Choroid plexus epithelial cell (primary cell): ENCODE results near the gene MIDN.
A peak's percentile ranks its signal among the peaks of the same experiment; 100 is the strongest.

ENCODE experiments used
- DNase-seq: peaks from one replicate; pipeline ENCODE4 v3.0.0-alpha.2; 2010; ENCODE audit warnings: low read depth
- H3K4me3 ChIP-seq: 2 replicates; pipeline ENCODE4 v1.5.1; 2011; ENCODE audit warnings: low read depth, mild to moderate bottlenecking, control low read depth, low read length, moderate library complexity
- CTCF ChIP-seq: conservative IDR thresholded peaks from 2 replicates; pipeline ENCODE4 v1.5.1; 2011; ENCODE audit warnings: low read depth, mild to moderate bottlenecking, control low read depth, inconsistent platforms, low read length, moderate library complexity

The MIDN gene

DNA sequence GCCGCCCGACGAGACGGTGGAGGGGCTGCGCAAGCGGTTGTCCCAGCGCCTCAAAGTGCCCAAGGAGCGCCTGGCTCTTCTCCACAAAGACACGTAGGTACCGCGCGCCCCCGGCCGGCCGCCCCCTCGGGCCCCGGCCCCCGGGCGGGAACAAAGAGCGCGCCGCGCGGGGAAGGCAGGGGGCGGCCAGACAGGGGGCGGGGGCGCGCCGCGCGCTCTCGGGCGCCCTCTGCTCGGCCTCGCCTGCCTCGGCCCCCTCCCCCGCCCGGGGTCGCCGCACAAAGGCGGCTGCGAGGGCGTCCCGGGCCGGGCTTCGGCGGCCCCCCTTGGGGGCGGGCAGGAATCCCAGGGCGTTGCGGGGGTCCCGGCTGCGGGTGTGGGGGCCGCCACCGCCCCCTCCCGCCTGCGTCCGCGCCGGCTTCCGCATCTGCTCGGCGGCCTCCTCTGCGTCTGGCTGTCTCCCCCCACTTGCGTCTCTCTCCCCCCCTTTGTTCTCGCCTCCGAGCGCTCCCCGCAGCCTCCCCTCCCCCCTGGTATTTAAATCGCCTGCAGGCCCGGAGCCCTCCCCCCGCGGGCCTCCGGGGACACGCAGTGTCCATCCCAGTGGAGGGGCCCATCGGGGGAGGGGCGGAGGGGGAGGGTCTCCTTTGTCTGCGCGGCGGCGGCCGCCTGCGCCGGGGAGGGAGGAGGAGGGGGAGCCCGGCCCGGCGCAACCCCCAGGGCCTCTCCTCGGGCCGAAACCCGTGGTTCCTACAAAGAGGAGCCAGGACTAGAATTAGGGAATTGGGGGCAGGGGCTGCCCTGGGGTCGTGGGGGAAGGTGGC lies 2.3 kb downstream of the MIDN start:
- H3K4me3 ChIP-seq, result peak overlapping the region; percentile 78
- no peak for TF ChIP-seq CTCF
- peak; percentile 81 for DNase-seq

DNA sequence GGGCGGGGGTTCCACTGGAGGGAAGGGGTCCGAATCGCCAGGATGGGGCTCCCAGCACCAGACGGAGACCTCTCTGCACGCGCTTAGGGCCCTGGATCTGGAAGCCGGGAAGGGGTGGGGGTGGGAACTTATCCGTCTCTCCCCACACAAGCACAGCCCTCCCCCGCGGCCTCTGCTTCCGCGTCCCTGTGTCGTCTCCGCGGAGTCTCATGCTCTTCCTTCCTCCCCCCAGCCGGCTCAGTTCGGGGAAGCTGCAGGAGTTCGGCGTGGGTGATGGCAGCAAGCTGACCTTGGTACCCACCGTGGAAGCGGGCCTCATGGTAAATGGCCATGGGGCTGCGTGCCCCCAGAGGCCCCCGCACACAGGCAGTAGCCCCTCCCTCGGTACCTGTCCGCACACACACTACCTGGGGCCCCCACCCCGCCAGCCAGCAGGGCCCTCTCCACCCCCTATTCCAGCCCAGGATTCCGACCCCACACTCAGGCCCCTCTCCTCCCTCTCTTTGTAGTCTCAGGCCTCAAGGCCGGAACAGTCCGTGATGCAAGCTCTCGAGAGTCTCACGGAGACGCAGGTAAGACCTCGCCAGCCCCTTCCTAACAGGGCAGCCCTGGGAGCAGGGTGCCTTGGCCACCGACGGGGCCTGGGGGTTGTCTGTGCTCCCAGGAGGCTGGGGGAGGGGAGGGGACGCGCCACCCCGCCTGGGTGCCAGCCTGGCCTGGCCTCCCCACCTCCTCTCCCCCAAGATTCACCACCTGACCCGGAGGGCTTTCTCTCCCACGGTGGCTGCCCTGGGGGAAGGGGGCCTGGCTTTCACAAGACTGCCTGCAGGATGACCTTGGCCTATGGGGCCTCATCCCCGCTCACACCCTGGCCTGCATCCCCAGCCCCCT lies 3.2 kb downstream of the MIDN start:
- TF ChIP-seq CTCF, result no peak
- H3K4me3 ChIP-seq, result peak overlapping the region; percentile 78
- peak; percentile 81 for DNase-seq

GRCh38 chr19:1252221-1252820 lies 3.9 kb downstream of the MIDN start:
- DNase-seq, result peak; percentile 90

DNA sequence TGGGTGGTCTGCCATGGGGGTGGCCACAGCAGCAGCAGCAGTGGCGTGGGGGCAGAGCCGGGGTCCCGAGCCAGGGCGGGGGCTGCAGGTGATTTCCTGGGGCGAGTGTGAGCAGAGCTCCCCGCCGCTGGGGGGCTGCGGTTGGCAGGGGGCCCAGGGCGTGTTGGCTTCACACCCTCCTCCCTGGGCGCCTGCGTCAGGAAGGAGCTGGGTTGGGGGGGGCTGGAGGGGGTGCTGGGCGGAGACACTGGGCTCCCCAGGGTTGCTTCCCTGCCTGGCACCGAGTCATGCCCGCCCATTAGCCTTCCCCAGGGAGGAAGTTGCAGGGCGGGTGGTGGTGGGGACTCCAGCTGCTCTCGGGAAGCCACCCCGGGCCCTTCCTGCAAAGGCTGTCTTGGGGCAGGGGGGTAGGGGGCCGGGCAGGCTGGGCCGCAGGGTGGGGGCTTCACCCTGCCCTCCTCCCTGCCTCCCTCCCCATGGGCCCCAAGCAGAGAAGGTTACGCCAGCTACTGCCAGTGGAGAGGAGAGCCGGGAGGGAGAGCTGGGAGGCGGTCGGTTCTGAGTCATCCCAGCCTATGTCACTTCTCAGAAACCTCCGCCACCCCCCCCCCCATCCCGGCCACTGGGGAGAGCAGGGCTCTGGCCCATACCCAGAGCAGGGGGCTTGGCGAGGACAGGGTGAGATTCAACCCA lies 4.6 kb downstream of the MIDN start:
- H3K4me3 ChIP-seq, result peak overlapping the region; percentile 78
- no peak for TF ChIP-seq CTCF
- peak; percentile 99 for DNase-seq

More at GRCh38 chr19:1252221-1252820, 3.9 kb downstream of the MIDN start:
- TF ChIP-seq CTCF, result no peak
- peak overlapping the region; percentile 78 for H3K4me3 ChIP-seq

- H3K4me3 ChIP-seq, result peak overlapping the region; percentile 78
- peak; percentile 94 for DNase-seq
- TF ChIP-seq CTCF, result no peak
Measured at GRCh38 chr19:1253514-1254080, 5.2 kb downstream of the MIDN start.

GRCh38 chr19:1254081-1254527 lies 5.7 kb downstream of the MIDN start:
- peak; percentile 35 for DNase-seq
- H3K4me3 ChIP-seq, result peak overlapping the region; percentile 78
- TF ChIP-seq CTCF, result no peak
